ENCODE measurements around the gene CPAMD8.

CPAMD8 gene

GRCh38 chr19:17026706-17027534 is at the start of gene CPAMD8:
TSS of gene CPAMD8 (minus strand) at chr19:17026810. CDS start at chr19:17026642, 168 bp downstream.
- no peak for FAIRE-seq

GRCh38 chr19:17075864-17076542 is 49.4 kb upstream of the CPAMD8 start:
- no peak for FAIRE-seq

- peak; percentile 34 for FAIRE-seq
These were observed 48.6 kb upstream of the CPAMD8 start, which contains the start of the genes HAUS8 and MYO9B for GRCh38 chr19:17075035-17075863. TSS of gene HAUS8 (minus strand) at chr19:17075452. CDS start at chr19:17075422, 30 bp downstream. TSS of gene MYO9B (plus strand) at chr19:17075777. CDS start at chr19:17101718, 25,941 bp downstream.

- no peak for FAIRE-seq
These were observed 48.0 kb upstream of the CPAMD8 start for GRCh38 chr19:17074634-17075034.

- FAIRE-seq: no peak
These were observed 47.4 kb upstream of the CPAMD8 start for GRCh38 chr19:17073869-17074633.

GRCh38 chr19:17070912-17071311 is 44.3 kb upstream of the CPAMD8 start:
- no peak for FAIRE-seq

- no peak for FAIRE-seq
These were observed 43.8 kb upstream of the CPAMD8 start for GRCh38 chr19:17070421-17070820.

- no peak for FAIRE-seq
These were observed 42.6 kb upstream of the CPAMD8 start for GRCh38 chr19:17069193-17069592.

- FAIRE-seq: no peak
These were observed 36.8 kb upstream of the CPAMD8 start for GRCh38 chr19:17063428-17063827.

- no peak for FAIRE-seq
These were observed 35.1 kb upstream of the CPAMD8 start for GRCh38 chr19:17061691-17062090.

GRCh38 chr19:17061205-17061604 is 34.6 kb upstream of the CPAMD8 start:
- FAIRE-seq: no peak

- FAIRE-seq: no peak
These were observed 34.2 kb upstream of the CPAMD8 start for GRCh38 chr19:17060802-17061201.

GRCh38 chr19:17058236-17058635 is 31.6 kb upstream of the CPAMD8 start:
- FAIRE-seq: no peak

- FAIRE-seq: no peak
These were observed 29.0 kb upstream of the CPAMD8 start for GRCh38 chr19:17055636-17056035.

- no peak for FAIRE-seq
These were observed 28.1 kb upstream of the CPAMD8 start for GRCh38 chr19:17054746-17055145.

GRCh38 chr19:17052439-17052838 is 25.8 kb upstream of the CPAMD8 start:
- no peak for FAIRE-seq

GRCh38 chr19:17049711-17050280 is 23.2 kb upstream of the CPAMD8 start:
- no peak for FAIRE-seq

- FAIRE-seq: no peak
These were observed 22.4 kb upstream of the CPAMD8 start for GRCh38 chr19:17048885-17049453.

- FAIRE-seq: no peak
These were observed 19.4 kb upstream of the CPAMD8 start for GRCh38 chr19:17045907-17046502.

- FAIRE-seq: no peak
These were observed 17.1 kb upstream of the CPAMD8 start for GRCh38 chr19:17043744-17044143.

- no peak for FAIRE-seq
These were observed 15.4 kb upstream of the CPAMD8 start for GRCh38 chr19:17041976-17042375.

Data from TTC549 (cell line).